Aorta (tissue), 5 donors: ENCODE results near the gene GATB. TPM values are rescaled to one million over a fixed set of nuclear protein-coding genes. Genes with fewer than 3 reads are reported as not detected.

ENCODE experiments used
- ATAC-seq: fragments of 200-7000 bp; cut with Tn5 transposase; one replicate; pipeline ENCODE4 v1.9.1; 2022; ENCODE audit warnings: moderate library complexity; ENCODE audit not compliant: low FRiP score
- DNase-seq, 2 donors: peaks; one replicate each; pipeline ENCODE4 v3.0.0-alpha.2; 2020
- H3K27ac ChIP-seq, 2 donors: one replicate each; pipeline ENCODE4 v1.5.1; 2013; ENCODE audit warnings: low read length in 2 of 2, mild to moderate bottlenecking in 2 of 2, moderate library complexity in 2 of 2, control low read depth in 1 of 2, inconsistent platforms in 1 of 2, low read depth in 1 of 2
- H3K27me3 ChIP-seq, 2 donors: one replicate each; pipeline ENCODE4 v1.6.1; 2013; ENCODE audit warnings: control low read depth in 1 of 2, low read length in 1 of 2, mild to moderate bottlenecking in 1 of 2, moderate library complexity in 1 of 2; ENCODE audit not compliant: insufficient read depth in 2 of 2, control insufficient read depth in 1 of 2
- H3K36me3 ChIP-seq, 2 donors: one replicate each; pipeline ENCODE4 v1.6.1; 2013; ENCODE audit warnings: control low read depth in 1 of 2, low read length in 1 of 2, mild to moderate bottlenecking in 1 of 2; ENCODE audit not compliant: insufficient read depth in 2 of 2, control insufficient read depth in 1 of 2
- H3K4me1 ChIP-seq, 2 donors: one replicate each; pipeline ENCODE4 v1.6.1; 2013; ENCODE audit warnings: low read length in 2 of 2, control low read depth in 1 of 2, mild to moderate bottlenecking in 1 of 2, moderate library complexity in 1 of 2; ENCODE audit not compliant: insufficient read depth in 2 of 2, control insufficient read depth in 1 of 2
- H3K4me3 ChIP-seq, 2 donors: one replicate each; pipeline ENCODE4 v1.5.1; 2013; ENCODE audit warnings: low read length in 2 of 2, control low read depth in 1 of 2, mild to moderate bottlenecking in 1 of 2
- H3K9me3 ChIP-seq: one replicate; pipeline ENCODE4 v1.6.1; 2013; ENCODE audit warnings: mild to moderate bottlenecking, low read length; ENCODE audit not compliant: control insufficient read depth
- WGBS, 2 donors: extraction: QIAGEN DNeasy Blood & Tissue Kit; methylation state at CpG; one replicate each; pipeline ENCODE4 v1.1.7; 2013; 5-methylcytosine and 5-hydroxymethylcytosine counted together
- intact Hi-C, 2 donors: fragments of 100-400 bp; cut with DNase I; formaldehyde crosslinking; loops; one replicate each; pipeline versions ENCODE4 v1.14.2 to v1.15.0; 2022
- polyA plus RNA-seq, 2 donors: library from polyadenylated mRNA; stranded (reverse); fragments of 200-250 nt; gene quantifications; one replicate each; pipeline ENCODE4 v1.2.3, GENCODE V29; 2013
- total RNA-seq, 2 donors: library from RNA; stranded (reverse); fragmentation: NEBNext Ultra II Directional; extraction: Animal tissue kit (Norgen Biotek cat#: 25700); gene quantifications; one replicate each; pipeline ENCODE4 v1.2.1, GENCODE V29; 2021
- donor health status: healthy with polysubstance abuse.
- donor health status: Bipolar disorder and iron deficiency.
- donor health status: DM: no; HTN: no; CAD: no.
- donor health status: DM: no; HTN: no; CAD: no.
- donor health status: DM: yes; HTN: yes; CAD: no.

The GATB gene
- total and polyA plus RNA-seq, 4 donors, result 5.2 to 13.0 (median 8.2) TPM

DNA sequence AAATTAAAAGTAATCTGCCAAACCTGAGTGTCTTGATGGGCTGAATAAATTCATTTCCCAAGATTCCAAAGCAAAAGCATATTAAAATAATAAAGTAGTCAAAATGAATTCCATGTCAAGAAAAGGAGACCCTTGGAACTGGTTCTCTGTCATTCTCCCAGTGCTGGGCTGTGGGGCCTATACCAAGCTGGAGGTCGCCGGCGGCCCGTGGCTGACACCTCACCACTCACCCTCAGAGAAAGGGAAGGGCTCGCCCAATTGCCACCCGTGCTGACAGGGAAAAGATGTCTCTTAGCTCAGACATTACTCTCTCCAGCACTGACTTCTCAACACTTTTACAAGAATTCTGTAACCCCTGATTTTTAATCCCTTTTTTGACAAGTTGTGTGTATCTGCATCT is 51.7 kb downstream of the GATB start:
- H3K4me3 ChIP-seq, result no peak overlapping the region
- H3K4me1 ChIP-seq, result no peaks in the 10 kb centered on the region
- no peak for DNase-seq
- intact Hi-C loops, result no loop called here
- no peaks in the 10 kb centered on the region for H3K27me3 ChIP-seq
- H3K9me3 ChIP-seq, result no peaks in the 10 kb centered on the region
- no peak overlapping the region for H3K27ac ChIP-seq
- H3K36me3 ChIP-seq, result peaks cover 0 to 3% of the 10 kb centered on the region in 2 donors
- 71 to 82% methylated on average over 6 of the region's 6 CpGs for WGBS, 2 donors
- no peak for ATAC-seq

- no peak overlapping the region for H3K27ac ChIP-seq
- DNase-seq (no peak), ATAC-seq (no peak)
- H3K4me1 ChIP-seq, result no peaks in the 10 kb centered on the region
- peaks cover 0 to 3% of the 10 kb centered on the region in 2 donors for H3K36me3 ChIP-seq
- intact Hi-C loops, result no loop called here
- 80 to 88% methylated on average over 4 of the region's 4 CpGs for WGBS, 2 donors
- H3K9me3 ChIP-seq, result no peaks in the 10 kb centered on the region
- no peaks in the 10 kb centered on the region for H3K27me3 ChIP-seq
- H3K4me3 ChIP-seq, result no peak overlapping the region
Measured at GRCh38 chr4:151708100-151708499, 52.7 kb downstream of the GATB start.

DNA sequence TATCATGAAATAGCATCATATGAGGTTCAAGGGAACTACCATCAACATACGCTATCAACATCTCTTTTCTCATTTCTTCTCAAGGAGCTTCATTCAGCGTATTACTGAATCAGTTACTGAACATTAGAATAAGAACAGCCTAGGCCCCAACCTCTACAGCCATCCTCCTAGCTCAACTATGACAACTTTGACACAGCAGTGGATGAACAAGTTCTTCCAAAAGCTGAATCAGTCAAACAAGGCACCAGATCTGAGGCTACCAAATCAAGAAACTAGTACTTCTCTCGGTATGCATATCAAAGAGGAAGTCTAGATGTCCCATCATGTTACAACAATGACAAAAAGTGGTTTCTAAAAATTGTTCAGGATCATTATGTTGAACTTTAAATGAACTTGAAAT is 57.4 kb downstream of the GATB start:
- DNase-seq (no peak), ATAC-seq (no peak)
- 91 to 92% methylated on average over 3 of the region's 3 CpGs for WGBS, 2 donors
- Histone ChIP-seq H3K27ac (no peak overlapping the region), H3K27me3 (no peaks in the 10 kb centered on the region), H3K9me3 (no peaks in the 10 kb centered on the region), H3K4me1 (no peaks in the 10 kb centered on the region), H3K4me3 (no peak overlapping the region), H3K36me3 (peaks cover 3 to 4% of the 10 kb centered on the region in 2 donors)
- intact Hi-C loops, result no loop called here

- peaks cover 2 to 3% of the 10 kb centered on the region in 2 donors for H3K36me3 ChIP-seq
- H3K27ac ChIP-seq, result no peak overlapping the region
- DNase-seq (no peak), ATAC-seq (no peak)
- H3K9me3 ChIP-seq, result no peaks in the 10 kb centered on the region
- WGBS, 2 donors, result 84 to 90% methylated on average over 4 of the region's 4 CpGs
- H3K27me3 ChIP-seq, result no peaks in the 10 kb centered on the region
- intact Hi-C loops, result no loop called here
- H3K4me1 ChIP-seq, result no peaks in the 10 kb centered on the region
- H3K4me3 ChIP-seq, result no peak overlapping the region
Measured at GRCh38 chr4:151702256-151702655, 58.6 kb downstream of the GATB start.

DNA sequence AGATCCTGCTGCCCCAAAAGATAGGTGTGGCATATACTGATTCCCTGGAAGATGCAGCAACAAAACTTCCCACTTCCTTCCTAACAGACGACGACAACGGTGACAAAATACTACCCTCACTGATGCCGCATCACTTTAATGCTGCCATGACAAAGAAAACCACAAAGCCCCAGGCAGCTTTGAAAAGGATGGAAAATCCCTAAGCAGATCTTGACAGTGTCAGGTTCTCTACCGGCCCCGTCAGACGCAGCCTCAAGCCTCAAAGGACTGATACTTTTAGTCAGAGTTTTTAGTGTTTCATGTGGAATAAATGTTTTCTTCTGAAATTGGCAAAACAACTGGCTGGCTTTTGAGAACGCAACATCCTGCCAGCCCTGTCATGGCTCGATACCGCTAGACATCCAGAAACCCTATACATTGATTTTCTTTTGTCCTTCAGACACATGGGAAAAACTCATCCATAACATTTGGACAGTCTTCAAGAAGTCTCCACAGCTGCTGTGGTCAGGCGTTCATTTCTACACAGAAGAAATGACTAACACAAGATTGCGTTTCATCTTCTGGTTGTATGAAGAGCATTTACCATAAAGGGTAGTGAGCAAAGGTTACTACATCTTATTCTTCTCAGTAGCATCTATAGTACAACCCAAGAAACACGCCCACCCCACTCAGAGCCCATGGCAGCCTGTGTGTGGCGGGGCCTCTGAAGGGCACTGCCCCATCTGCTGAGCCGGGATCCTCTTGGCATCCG is 60.1 kb downstream of the GATB start:
- intact Hi-C loops, result no loop called here
- ATAC-seq (no peak), DNase-seq (no peak)
- WGBS, 2 donors, result 94 to 95% methylated on average over 16 of the region's 16 CpGs
- H3K4me3 ChIP-seq, result no peak overlapping the region
- peaks cover 2 to 3% of the 10 kb centered on the region in 2 donors for H3K36me3 ChIP-seq
- H3K27ac ChIP-seq, result no peak overlapping the region
- no peaks in the 10 kb centered on the region for H3K4me1 ChIP-seq
- H3K27me3 ChIP-seq, result no peaks in the 10 kb centered on the region
- H3K9me3 ChIP-seq, result no peaks in the 10 kb centered on the region

GRCh38 chr4:151698213-151698612 is 62.6 kb downstream of the GATB start:
- H3K27me3 ChIP-seq, result no peaks in the 10 kb centered on the region
- H3K36me3 ChIP-seq, result peaks cover 2 to 3% of the 10 kb centered on the region in 2 donors
- intact Hi-C loops, result no loop called here
- no peak overlapping the region for H3K4me3 ChIP-seq
- WGBS, 2 donors, result 95 to 96% methylated on average over 6 of the region's 6 CpGs
- no peaks in the 10 kb centered on the region for H3K9me3 ChIP-seq
- no peaks in the 10 kb centered on the region for H3K4me1 ChIP-seq
- no peak for DNase-seq
- H3K27ac ChIP-seq, result no peak overlapping the region
- ATAC-seq, result no peak

DNA sequence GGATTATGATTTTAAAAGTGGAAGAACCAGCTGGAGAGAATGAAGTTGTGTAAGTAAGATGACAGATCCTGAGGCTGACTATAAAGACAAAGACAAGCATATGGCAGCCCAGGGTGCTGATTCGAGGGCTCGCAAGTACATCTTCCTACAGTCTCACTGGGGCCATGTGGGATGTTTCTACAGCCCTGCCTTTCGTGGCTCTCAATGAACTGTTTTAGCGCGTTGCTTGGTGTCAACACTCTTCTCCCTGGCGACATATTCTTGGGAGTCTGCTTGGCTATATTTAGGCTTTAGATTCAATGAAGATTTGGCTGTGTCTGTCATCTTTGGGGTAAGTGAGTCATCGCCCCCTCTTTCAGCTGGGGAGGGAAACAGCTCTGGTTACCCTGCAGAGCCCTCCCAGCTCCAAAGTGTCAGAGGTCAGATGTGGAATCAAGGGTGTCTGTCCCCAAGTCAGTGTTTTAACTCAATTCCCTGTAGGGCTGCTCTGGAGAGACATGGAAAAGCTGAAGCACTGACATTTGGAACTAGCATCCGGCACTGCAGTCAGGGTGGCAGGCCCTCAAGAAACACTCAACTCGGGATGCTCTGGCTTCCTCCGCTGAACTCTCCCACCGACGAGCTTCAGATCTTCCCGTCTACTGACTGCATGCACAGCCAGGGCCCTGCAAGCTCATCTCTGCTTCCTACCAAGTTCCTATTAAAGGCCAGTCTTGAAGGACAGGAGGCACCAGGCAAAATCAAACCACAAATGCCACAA is 65.7 kb downstream of the GATB start:
- Histone ChIP-seq H3K4me1 (no peaks in the 10 kb centered on the region), H3K9me3 (no peaks in the 10 kb centered on the region), H3K4me3 (no peak overlapping the region), H3K36me3 (no peaks in the 10 kb centered on the region), H3K27me3 (no peaks in the 10 kb centered on the region), H3K27ac (no peak overlapping the region)
- WGBS, 2 donors, result 86 to 90% methylated on average over 13 of the region's 13 CpGs
- no peak for ATAC-seq
- intact Hi-C loops, result no loop called here
- DNase-seq, result no peak

GRCh38 chr4:151692821-151693673 is 67.8 kb downstream of the GATB start:
- Histone ChIP-seq H3K4me3 (no peak overlapping the region), H3K4me1 (no peaks in the 10 kb centered on the region), H3K27me3 (no peaks in the 10 kb centered on the region), H3K36me3 (no peaks in the 10 kb centered on the region), H3K9me3 (no peaks in the 10 kb centered on the region), H3K27ac (no peak overlapping the region)
- ATAC-seq, result no peak
- intact Hi-C loops, result no loop called here
- 62 to 70% methylated on average over 18 of the region's 18 CpGs for WGBS, 2 donors
- no peak for DNase-seq
